Testis (tissue), 3 donors: Measurements from ENCODE around the gene CAB39. TPM values are rescaled to one million over a fixed set of nuclear protein-coding genes. Genes with fewer than 3 reads are reported as not detected.

ENCODE experiments used
- polyA plus RNA-seq: library from polyadenylated mRNA; stranded (reverse); fragments of 350-450 nt; fragmentation: Illumina TruSeq; extraction: RNeasy Lipid Tissue Mini Kit (QIAGEN cat#74804); gene quantifications from one replicate; pipeline ENCODE4 v1.2.3, GENCODE V29; 2014; ENCODE audit warnings: low read depth, low replicate concordance; ENCODE audit not compliant: insufficient read depth
- small RNA-seq, 2 donors: library from RNA; depleted of rRNA; stranded (forward); fragments of <200 nt; gene quantifications; one replicate each; pipeline ENCODE3, GENCODE V24; 2016
- total RNA-seq, 2 donors: library from RNA; depleted of rRNA; stranded (reverse); fragments of >200 nt; gene quantifications; one replicate each; pipeline ENCODE4 v1.2.3, GENCODE V29; 2016

CAB39 gene
- total and polyA plus RNA-seq, 3 donors from 2014 or later, result 76.1 to 82.2 (median 76.8) TPM

Small RNAs within 50 kb of the gene (small RNA-seq; reads per million reads assigned to genes)
- 0 reads per million in 2 donors for gene BANF1P3
- 0 reads per million in 2 donors for gene RNU6-268P

Other genes with a start within 250 kb of the CAB39 start
- gene ITM2C, start 152.1 kb downstream of the CAB39 start, total RNA-seq, result 10 to 100 TPM; 53.7 to 95.7 TPM
- 57.8 TPM for gene ITM2C, start 152.1 kb downstream of the CAB39 start, polyA plus RNA-seq
- 10 to 100 TPM; 10.9 to 14.7 TPM for gene GPR55, start 212.4 kb downstream of the CAB39 start, total RNA-seq
- 12.3 TPM for gene GPR55, start 212.4 kb downstream of the CAB39 start, polyA plus RNA-seq